ENCODE measurements around the gene OR52N2. TPM values are rescaled to one million over a fixed set of nuclear protein-coding genes. Genes with fewer than 3 reads are reported as not detected.

Gene OR52N2
- total RNA-seq, 2 donors from 2014 or later = not detected

GRCh38 chr11:5841797-5842196 lies 33.1 kb downstream of the OR52N2 start, which contains the start of gene OR52E6:
Gene OR52E6, minus strand, starts transcription at chr11:5841897. Its CDS starts 0 bp downstream, at chr11:5841897.
- no peak for DNase-seq (ENCODE audit: low spot score)
- Histone ChIP-seq H3K4me3 (no peak within 1 kb of the TSS), H3K36me3 (no peaks in the 10 kb centered on the region), H3K4me1 (replicated peaks) (no peaks in the 10 kb centered on the region), H3K27ac (no peak within 1 kb of the TSS), H3K27me3 (replicated peaks; ENCODE audit: insufficient read depth) (no peaks in the 10 kb centered on the region), H3K9me3 (no peaks in the 10 kb centered on the region)
- intact Hi-C loops (cut with DNase I) = no loop called here
- 41% methylated on average over 1 of the region's 1 CpG for WGBS
- TF ChIP-seq POLR2A (IDR thresholded peaks at IDR 0.05) (no peak), POLR2AphosphoS5 (IDR thresholded peaks at IDR 0.05) (no peak), CTCF (IDR thresholded peaks at IDR 0.05) (no peak)

GRCh38 chr11:5846701-5847100 lies 38.0 kb downstream of the OR52N2 start:
- H3K4me1 ChIP-seq (replicated peaks) = no peaks in the 10 kb centered on the region
- no peak for DNase-seq (ENCODE audit: low spot score)
- intact Hi-C loops (cut with DNase I) = no loop called here
- no peaks in the 10 kb centered on the region for H3K36me3 ChIP-seq
- no peaks in the 10 kb centered on the region for H3K27me3 ChIP-seq (replicated peaks; ENCODE audit: insufficient read depth)
- no peaks in the 10 kb centered on the region for H3K9me3 ChIP-seq
- H3K27ac ChIP-seq = no peak overlapping the region
- 29% methylated on average over 1 of the region's 1 CpG for WGBS
- TF ChIP-seq POLR2AphosphoS5 (IDR thresholded peaks at IDR 0.05) (no peak), POLR2A (IDR thresholded peaks at IDR 0.05) (no peak), CTCF (IDR thresholded peaks at IDR 0.05) (no peak)
- H3K4me3 ChIP-seq = no peak overlapping the region

GRCh38 chr11:5847711-5848110 lies 39.0 kb downstream of the OR52N2 start:
- no peaks in the 10 kb centered on the region for H3K4me1 ChIP-seq (replicated peaks)
- H3K4me3 ChIP-seq = no peak overlapping the region
- DNase-seq (ENCODE audit: low spot score) = no peak
- no peak for TF ChIP-seq POLR2AphosphoS5 (IDR thresholded peaks at IDR 0.05)
- TF ChIP-seq POLR2A (IDR thresholded peaks at IDR 0.05) = no peak
- TF ChIP-seq CTCF (IDR thresholded peaks at IDR 0.05) = no peak
- H3K9me3 ChIP-seq = no peaks in the 10 kb centered on the region
- H3K27ac ChIP-seq = no peak overlapping the region
- no peaks in the 10 kb centered on the region for H3K36me3 ChIP-seq
- intact Hi-C loops (cut with DNase I) = no loop called here
- no peaks in the 10 kb centered on the region for H3K27me3 ChIP-seq (replicated peaks; ENCODE audit: insufficient read depth)

- H3K36me3 ChIP-seq = no peaks in the 10 kb centered on the region
- no peaks in the 10 kb centered on the region for H3K27me3 ChIP-seq (replicated peaks; ENCODE audit: insufficient read depth)
- DNase-seq (ENCODE audit: low spot score) = no peak
- no peaks in the 10 kb centered on the region for H3K4me1 ChIP-seq (replicated peaks)
- H3K4me3 ChIP-seq = no peak overlapping the region
- WGBS = 93% methylated on average over 1 of the region's 1 CpG
- TF ChIP-seq CTCF (IDR thresholded peaks at IDR 0.05) = no peak
- TF ChIP-seq POLR2A (IDR thresholded peaks at IDR 0.05) = no peak
- no peak for TF ChIP-seq POLR2AphosphoS5 (IDR thresholded peaks at IDR 0.05)
- intact Hi-C loops (cut with DNase I) = no loop called here
- no peak overlapping the region for H3K27ac ChIP-seq
- no peaks in the 10 kb centered on the region for H3K9me3 ChIP-seq
Measured at GRCh38 chr11:5851002-5851401, 42.3 kb downstream of the OR52N2 start.

- no peak for DNase-seq (ENCODE audit: low spot score)
- intact Hi-C loops (cut with DNase I) = no loop called here
- H3K36me3 ChIP-seq = no peaks in the 10 kb centered on the region
- no peak within 1 kb of the TSS for H3K4me3 ChIP-seq
- no peaks in the 10 kb centered on the region for H3K9me3 ChIP-seq
- WGBS = 93% methylated on average over 3 of the region's 3 CpGs
- no peak for TF ChIP-seq CTCF (IDR thresholded peaks at IDR 0.05)
- no peak for TF ChIP-seq POLR2A (IDR thresholded peaks at IDR 0.05)
- no peak for TF ChIP-seq POLR2AphosphoS5 (IDR thresholded peaks at IDR 0.05)
- no peaks in the 10 kb centered on the region for H3K4me1 ChIP-seq (replicated peaks)
- H3K27ac ChIP-seq = no peak within 1 kb of the TSS
- H3K27me3 ChIP-seq (replicated peaks; ENCODE audit: insufficient read depth) = no peaks in the 10 kb centered on the region
Measured at GRCh38 chr11:5857590-5857989, 48.9 kb downstream of the OR52N2 start, which contains the start of gene OR52E8. Gene OR52E8, minus strand, starts transcription at chr11:5857690. Its CDS starts 0 bp downstream, at chr11:5857690.
